ENCODE results near the gene SPRN. TPM values are rescaled to one million over a fixed set of nuclear protein-coding genes. Genes with fewer than 3 reads are reported as not detected.

The SPRN gene
- total and polyA plus RNA-seq, 2 experiments from 2014 or later = 0.31 TPM

DNA sequence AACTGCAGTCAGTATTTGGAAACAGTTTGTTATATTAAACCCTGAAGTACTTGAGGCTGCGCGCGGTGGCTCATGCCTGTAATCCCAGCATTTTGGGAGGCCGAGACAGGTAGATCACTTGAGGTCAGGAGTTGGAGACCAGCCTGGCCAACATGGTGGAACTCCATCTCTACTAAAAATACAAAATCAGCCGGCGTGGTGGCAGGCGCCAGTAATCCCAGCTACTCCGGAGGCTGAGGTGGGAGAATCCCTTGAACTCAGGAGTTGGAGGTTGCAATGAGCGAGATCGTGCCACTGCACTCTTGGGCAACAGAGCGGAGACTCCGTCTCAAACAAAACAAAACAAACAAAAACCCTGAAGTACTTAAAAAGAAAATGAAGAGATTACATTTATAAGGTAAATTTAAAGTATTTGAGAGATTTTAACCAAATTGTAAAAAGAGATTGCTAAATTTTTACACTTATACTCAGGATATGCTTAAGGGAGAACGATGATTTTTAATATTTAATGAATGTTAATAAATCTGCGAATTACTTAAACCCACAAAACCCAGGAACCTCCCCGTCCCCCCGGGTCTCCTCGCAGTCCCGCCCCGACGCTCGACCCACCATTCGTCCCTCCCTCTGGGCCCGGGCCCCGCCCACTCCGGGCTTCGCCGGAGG lies 30.9 kb downstream of the SPRN start:
- Mint-ChIP-seq H3K9me3 (no peaks in the 10 kb centered on the region), H3K36me3 (ENCODE audit: low read depth) (peaks cover 33% of the 10 kb centered on the region), H3K4me3 (peak overlapping the region; percentile 95), H3K27me3 (ENCODE audit: insufficient read depth, low read depth, poor library complexity) (peaks cover 4% of the 10 kb centered on the region), H3K27ac (no peak overlapping the region), H3K4me1 (peaks cover 9% of the 10 kb centered on the region)
- Histone ChIP-seq H3K79me2 (replicated peaks; ENCODE audit: insufficient read depth) (peaks cover 38% of the 10 kb centered on the region), H2AFZ (0 out of 2 replicates have a peak overlapping the region, but pooled peaks have one; percentile 52), H3K4me3 (peak overlapping the region; percentile 100), H3K36me3 (ENCODE audit: insufficient read depth) (peaks cover 10% of the 10 kb centered on the region), H3K27ac (ENCODE audit: low read depth) (peak overlapping the region; percentile 61; the same call in 1 of the 2 replicates), H3K4me2 (peak overlapping the region; percentile 58), H3K27me3 (ENCODE audit: insufficient read depth) (no peaks in the 10 kb centered on the region), H3K4me1 (ENCODE audit: insufficient read depth) (no peaks in the 10 kb centered on the region), H3F3A (replicated peaks; ENCODE audit: low read depth) (0 out of 2 replicates have a peak, but pooled peaks cover 3% of the 10 kb centered on the region), H3K9me2 (ENCODE audit: insufficient read depth) (no peaks in the 10 kb centered on the region), H4K20me1 (replicated peaks; ENCODE audit: insufficient read depth) (peaks cover 5% of the 10 kb centered on the region; the same call in 1 of the 2 replicates)
- DNase-seq (ENCODE audit: low spot score) (no peak), ATAC-seq (no peak; the same call in 2 of the 3 replicates)
- TF ChIP-seq JUNB (IDR thresholded peaks at IDR 0.05; ENCODE audit: unreplicated experiment) (no peak), EZH2phosphoT487 (IDR thresholded peaks at IDR 0.05; ENCODE audit: unreplicated experiment) (no peak), EZH2 (IDR thresholded peaks at IDR 0.05; ENCODE audit: low read depth, unreplicated experiment) (no peak), STAT1 (IDR thresholded peaks at IDR 0.05; ENCODE audit: unreplicated experiment) (no peak), NANOG (IDR thresholded peaks at IDR 0.05; ENCODE audit: borderline replicate concordance) (no peak), ZNF114 (CRISPR knock-in tag; IDR thresholded peaks at IDR 0.05) (no peak), POLR2AphosphoS5 (IDR thresholded peaks at IDR 0.05; ENCODE audit: low read depth) (no peak), CTCF (conservative IDR thresholded peaks at IDR 0.05; ENCODE audit: low read depth in 2 of 2) (no peak), CREB1 (CRISPR knock-in tag; IDR thresholded peaks at IDR 0.05; ENCODE audit: low read depth) (no peak), ZNF331 (CRISPR knock-in tag; IDR thresholded peaks at IDR 0.05; ENCODE audit: low read depth) (no peak)
- TF ChIP-seq, protein P1, sequence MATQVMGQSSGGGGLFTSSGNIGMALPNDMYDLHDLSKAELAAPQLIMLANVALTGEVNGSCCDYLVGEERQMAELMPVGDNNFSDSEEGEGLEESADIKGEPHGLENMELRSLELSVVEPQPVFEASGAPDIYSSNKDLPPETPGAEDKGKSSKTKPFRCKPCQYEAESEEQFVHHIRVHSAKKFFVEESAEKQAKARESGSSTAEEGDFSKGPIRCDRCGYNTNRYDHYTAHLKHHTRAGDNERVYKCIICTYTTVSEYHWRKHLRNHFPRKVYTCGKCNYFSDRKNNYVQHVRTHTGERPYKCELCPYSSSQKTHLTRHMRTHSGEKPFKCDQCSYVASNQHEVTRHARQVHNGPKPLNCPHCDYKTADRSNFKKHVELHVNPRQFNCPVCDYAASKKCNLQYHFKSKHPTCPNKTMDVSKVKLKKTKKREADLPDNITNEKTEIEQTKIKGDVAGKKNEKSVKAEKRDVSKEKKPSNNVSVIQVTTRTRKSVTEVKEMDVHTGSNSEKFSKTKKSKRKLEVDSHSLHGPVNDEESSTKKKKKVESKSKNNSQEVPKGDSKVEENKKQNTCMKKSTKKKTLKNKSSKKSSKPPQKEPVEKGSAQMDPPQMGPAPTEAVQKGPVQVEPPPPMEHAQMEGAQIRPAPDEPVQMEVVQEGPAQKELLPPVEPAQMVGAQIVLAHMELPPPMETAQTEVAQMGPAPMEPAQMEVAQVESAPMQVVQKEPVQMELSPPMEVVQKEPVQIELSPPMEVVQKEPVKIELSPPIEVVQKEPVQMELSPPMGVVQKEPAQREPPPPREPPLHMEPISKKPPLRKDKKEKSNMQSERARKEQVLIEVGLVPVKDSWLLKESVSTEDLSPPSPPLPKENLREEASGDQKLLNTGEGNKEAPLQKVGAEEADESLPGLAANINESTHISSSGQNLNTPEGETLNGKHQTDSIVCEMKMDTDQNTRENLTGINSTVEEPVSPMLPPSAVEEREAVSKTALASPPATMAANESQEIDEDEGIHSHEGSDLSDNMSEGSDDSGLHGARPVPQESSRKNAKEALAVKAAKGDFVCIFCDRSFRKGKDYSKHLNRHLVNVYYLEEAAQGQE (IDR thresholded peaks at IDR 0.05; ENCODE audit: unreplicated experiment) = no peak
- TF ChIP-seq, protein P2, sequence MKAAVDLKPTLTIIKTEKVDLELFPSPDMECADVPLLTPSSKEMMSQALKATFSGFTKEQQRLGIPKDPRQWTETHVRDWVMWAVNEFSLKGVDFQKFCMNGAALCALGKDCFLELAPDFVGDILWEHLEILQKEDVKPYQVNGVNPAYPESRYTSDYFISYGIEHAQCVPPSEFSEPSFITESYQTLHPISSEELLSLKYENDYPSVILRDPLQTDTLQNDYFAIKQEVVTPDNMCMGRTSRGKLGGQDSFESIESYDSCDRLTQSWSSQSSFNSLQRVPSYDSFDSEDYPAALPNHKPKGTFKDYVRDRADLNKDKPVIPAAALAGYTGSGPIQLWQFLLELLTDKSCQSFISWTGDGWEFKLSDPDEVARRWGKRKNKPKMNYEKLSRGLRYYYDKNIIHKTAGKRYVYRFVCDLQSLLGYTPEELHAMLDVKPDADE (IDR thresholded peaks at IDR 0.05) = no peak
- TF ChIP-seq, protein P3, sequence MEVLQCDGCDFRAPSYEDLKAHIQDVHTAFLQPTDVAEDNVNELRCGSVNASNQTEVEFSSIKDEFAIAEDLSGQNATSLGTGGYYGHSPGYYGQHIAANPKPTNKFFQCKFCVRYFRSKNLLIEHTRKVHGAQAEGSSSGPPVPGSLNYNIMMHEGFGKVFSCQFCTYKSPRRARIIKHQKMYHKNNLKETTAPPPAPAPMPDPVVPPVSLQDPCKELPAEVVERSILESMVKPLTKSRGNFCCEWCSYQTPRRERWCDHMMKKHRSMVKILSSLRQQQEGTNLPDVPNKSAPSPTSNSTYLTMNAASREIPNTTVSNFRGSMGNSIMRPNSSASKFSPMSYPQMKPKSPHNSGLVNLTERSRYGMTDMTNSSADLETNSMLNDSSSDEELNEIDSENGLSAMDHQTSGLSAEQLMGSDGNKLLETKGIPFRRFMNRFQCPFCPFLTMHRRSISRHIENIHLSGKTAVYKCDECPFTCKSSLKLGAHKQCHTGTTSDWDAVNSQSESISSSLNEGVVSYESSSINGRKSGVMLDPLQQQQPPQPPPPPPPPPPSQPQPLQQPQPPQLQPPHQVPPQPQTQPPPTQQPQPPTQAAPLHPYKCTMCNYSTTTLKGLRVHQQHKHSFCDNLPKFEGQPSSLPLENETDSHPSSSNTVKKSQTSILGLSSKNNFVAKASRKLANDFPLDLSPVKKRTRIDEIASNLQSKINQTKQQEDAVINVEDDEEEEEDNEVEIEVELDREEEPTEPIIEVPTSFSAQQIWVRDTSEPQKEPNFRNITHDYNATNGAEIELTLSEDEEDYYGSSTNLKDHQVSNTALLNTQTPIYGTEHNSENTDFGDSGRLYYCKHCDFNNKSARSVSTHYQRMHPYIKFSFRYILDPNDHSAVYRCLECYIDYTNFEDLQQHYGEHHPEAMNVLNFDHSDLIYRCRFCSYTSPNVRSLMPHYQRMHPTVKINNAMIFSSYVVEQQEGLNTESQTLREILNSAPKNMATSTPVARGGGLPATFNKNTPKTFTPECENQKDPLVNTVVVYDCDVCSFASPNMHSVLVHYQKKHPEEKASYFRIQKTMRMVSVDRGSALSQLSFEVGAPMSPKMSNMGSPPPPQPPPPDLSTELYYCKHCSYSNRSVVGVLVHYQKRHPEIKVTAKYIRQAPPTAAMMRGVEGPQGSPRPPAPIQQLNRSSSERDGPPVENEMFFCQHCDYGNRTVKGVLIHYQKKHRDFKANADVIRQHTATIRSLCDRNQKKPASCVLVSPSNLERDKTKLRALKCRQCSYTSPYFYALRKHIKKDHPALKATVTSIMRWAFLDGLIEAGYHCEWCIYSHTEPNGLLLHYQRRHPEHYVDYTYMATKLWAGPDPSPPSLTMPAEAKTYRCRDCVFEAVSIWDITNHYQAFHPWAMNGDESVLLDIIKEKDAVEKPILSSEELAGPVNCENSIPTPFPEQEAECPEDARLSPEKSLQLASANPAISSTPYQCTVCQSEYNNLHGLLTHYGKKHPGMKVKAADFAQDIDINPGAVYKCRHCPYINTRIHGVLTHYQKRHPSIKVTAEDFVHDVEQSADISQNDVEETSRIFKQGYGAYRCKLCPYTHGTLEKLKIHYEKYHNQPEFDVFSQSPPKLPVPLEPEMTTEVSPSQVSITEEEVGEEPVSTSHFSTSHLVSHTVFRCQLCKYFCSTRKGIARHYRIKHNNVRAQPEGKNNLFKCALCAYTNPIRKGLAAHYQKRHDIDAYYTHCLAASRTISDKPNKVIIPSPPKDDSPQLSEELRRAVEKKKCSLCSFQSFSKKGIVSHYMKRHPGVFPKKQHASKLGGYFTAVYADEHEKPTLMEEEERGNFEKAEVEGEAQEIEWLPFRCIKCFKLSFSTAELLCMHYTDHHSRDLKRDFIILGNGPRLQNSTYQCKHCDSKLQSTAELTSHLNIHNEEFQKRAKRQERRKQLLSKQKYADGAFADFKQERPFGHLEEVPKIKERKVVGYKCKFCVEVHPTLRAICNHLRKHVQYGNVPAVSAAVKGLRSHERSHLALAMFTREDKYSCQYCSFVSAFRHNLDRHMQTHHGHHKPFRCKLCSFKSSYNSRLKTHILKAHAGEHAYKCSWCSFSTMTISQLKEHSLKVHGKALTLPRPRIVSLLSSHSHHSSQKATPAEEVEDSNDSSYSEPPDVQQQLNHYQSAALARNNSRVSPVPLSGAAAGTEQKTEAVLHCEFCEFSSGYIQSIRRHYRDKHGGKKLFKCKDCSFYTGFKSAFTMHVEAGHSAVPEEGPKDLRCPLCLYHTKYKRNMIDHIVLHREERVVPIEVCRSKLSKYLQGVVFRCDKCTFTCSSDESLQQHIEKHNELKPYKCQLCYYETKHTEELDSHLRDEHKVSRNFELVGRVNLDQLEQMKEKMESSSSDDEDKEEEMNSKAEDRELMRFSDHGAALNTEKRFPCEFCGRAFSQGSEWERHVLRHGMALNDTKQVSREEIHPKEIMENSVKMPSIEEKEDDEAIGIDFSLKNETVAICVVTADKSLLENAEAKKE (CRISPR knock-in tag; IDR thresholded peaks at IDR 0.05) = no peak

Data from GM23338 (cell line).